Measurements from ENCODE around the gene RAD18.
A peak's percentile ranks its signal among the peaks of the same experiment; 100 is the strongest.

The RAD18 gene

DNA sequence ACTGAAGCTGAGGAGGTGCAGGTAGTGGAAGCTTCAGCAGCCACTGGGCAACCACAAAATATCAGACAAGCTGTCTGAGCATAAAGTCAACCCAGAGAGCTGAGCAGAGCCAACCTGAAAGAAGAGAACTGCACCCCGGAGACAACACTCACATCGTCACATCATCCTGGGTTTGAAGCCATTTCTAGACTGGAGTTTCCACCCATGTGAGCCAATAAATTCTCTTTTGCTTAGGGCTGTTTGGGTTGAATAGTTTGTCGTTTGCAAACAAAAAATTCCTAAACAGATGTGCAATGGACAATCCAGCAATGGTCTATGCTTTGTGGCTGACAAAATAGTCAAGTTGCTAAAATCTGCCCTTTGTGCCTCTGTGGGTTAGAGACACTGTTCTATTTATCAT is 15.3 kb upstream of the RAD18 start:
- DNase-seq (ENCODE audit: low spot score in 2 of 2) = no peak
- Mint-ChIP-seq H3K27ac (no peak overlapping the region), H3K9me3 (no peaks in the 10 kb centered on the region), H3K4me3 (no peak overlapping the region), H3K36me3 (no peaks in the 10 kb centered on the region), H3K4me1 (no peaks in the 10 kb centered on the region)
- ATAC-seq = no peak

DNA sequence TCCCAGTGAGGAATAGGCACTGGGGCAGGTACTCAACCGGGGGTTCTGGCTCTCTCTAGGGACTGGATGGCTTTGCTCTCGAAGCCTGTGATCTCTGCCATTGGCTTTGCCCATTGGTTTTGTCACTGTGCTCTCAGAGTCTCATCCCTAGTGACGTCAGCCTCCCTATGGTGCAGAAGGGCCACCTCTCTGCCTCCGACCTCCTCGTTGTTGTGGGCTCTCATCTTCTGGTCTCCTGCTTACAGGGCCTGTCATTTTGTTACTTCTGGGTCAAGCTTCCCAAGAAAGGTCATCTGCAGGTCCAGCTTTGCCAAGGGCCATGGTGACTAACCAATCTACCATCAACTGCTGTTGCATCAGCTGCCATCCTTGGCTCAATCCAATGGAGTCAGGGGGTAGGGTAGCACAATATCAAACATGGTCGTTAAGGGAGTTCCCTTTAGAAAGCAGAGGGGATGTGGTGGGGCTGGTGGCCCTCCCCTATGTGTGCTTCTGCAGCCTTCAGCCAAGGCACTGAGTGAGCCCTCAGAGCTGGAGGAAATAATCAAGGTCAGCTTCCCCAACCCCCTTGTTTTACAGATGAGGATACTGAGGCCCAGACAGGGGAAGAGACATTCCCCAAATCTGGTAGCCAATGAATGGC is 13.4 kb upstream of the RAD18 start:
- H3K9me3 Mint-ChIP-seq = no peaks in the 10 kb centered on the region
- no peaks in the 10 kb centered on the region for H3K36me3 Mint-ChIP-seq
- H3K27ac Mint-ChIP-seq = no peak overlapping the region
- DNase-seq (ENCODE audit: low spot score in 2 of 2) (no peak), ATAC-seq (no peak)
- no peak overlapping the region for H3K4me3 Mint-ChIP-seq
- no peaks in the 10 kb centered on the region for H3K4me1 Mint-ChIP-seq

DNA sequence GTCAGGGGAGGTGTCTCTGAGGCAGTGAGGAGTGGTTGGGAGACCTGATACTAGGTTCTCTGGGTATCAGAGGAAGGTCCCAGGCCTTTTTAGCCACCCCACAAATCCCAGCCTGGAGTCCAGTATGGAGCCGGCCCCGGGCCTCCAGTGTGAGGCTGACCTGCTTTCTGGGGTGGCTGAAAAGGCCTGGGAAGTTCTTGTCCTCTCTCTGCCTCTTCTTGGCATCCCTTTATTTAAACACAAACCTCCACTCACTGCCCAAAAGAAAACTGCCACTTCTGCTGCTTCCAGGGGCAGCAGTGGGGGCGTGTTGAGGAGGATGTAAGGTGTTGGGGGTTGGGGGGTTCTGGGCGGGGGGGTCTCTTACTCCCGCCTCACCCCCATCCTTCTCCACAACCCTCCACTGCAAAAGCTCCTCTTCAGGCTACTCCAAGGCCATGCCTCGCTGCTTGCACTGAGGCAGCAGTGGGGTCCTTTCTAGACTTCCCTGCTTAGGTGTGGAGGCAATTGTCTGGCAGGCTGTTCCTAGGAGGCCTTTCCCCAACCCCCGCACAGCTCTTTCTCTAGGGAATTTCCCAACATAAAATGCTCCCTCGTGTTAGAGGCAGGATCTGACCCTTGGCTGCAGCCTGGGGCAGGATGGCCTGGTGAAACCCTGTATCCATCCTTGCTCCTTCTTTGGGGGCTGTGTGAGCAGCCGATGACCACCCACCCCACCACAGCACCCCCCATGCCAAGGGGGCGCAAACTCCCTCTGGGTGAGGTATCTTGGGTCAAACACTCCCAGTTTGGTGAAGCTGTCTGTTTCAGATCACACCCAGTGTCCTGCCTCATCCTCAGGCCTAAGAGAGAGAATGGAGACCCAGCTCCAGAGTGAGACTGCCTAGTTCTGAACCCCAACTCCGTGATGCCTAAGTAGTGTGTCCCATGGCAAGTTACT is 12.1 kb upstream of the RAD18 start:
- Mint-ChIP-seq H3K4me3 (no peak overlapping the region), H3K36me3 (no peaks in the 10 kb centered on the region), H3K27ac (no peak overlapping the region), H3K9me3 (no peaks in the 10 kb centered on the region), H3K4me1 (peaks cover 5% of the 10 kb centered on the region)
- no peak for DNase-seq (ENCODE audit: low spot score in 2 of 2)
- no peak for ATAC-seq

DNA sequence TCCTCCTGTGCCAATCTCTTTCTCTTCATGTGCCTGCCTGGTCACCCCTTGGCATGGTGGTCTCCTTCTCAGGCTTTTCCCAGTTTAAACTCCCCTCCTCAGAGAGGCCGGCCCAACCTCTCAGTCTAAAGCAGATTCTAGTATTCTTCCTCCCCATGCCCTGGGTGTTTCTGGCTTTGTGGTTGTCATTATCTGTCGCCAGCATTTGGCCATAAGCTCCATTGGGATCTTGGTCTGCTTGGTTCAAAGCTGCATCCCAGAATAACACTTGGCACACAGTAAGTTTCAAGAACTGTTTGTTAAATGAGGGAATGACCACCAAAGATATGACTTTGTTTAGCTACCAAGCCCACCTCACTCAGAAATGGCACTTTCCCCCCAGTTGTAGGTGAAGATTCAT is 11.2 kb upstream of the RAD18 start:
- H3K4me3 Mint-ChIP-seq = no peak overlapping the region
- H3K4me1 Mint-ChIP-seq = peaks cover 5% of the 10 kb centered on the region
- H3K27ac Mint-ChIP-seq = no peak overlapping the region
- no peaks in the 10 kb centered on the region for H3K36me3 Mint-ChIP-seq
- DNase-seq (ENCODE audit: low spot score in 2 of 2) = no peak
- no peak for ATAC-seq
- H3K9me3 Mint-ChIP-seq = no peaks in the 10 kb centered on the region

DNA sequence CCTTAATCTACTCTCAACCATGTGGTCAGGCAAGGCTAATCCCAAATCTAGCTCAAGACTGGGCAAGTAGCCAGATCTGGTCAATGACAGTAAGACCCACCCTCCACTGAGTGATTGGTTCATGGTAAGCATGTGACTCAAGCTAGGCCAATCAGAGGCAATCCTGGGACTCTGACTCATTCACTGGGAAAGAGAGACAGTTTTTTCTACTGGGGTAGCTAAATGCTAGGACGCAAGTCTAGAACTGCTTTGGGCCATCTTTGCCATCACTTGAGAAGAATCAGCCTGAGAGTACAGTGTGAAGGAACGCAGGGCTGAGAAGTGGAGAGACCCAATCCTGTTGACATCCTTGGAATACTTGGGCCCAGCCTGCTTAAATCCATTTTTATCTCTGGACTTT is 9.4 kb upstream of the RAD18 start:
- Mint-ChIP-seq H3K4me1 (peaks cover 5% of the 10 kb centered on the region), H3K4me3 (no peak overlapping the region), H3K27ac (no peak overlapping the region), H3K9me3 (no peaks in the 10 kb centered on the region), H3K36me3 (no peaks in the 10 kb centered on the region)
- ATAC-seq = no peak
- no peak for DNase-seq (ENCODE audit: low spot score in 2 of 2)

DNA sequence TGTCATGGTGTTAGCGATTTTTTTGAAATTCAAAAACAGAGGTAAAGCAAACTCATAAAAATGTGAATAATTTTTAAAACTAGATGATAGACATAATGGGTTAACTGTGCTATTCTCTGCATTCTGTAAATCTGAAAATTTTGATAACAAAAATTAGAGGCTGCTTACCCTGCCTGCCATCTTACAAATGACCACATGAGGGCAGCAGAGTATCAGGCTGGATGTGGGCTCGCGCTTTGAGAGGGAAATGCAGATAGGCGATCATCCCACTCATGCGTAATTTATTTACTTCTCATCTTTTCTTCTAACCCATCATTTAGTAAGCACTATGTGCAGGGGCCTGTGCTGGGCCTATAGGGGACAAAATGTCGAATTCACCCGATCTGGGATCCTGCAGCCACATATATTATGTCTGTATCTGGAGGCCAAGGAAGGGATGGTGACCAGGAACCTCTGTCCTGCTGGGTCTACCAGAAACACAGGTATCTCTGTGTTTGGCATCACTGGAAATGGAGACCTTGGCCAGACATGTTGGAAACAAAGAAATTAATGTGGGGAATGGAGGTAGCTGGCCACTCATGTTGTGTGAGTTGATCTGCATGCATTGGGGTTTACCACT is 7.8 kb upstream of the RAD18 start:
- H3K4me1 Mint-ChIP-seq = peaks cover 5% of the 10 kb centered on the region
- peak; percentile 66 for ATAC-seq
- no peaks in the 10 kb centered on the region for H3K36me3 Mint-ChIP-seq
- DNase-seq (ENCODE audit: low spot score in 2 of 2) = peak; percentile 63 to 82
- H3K27ac Mint-ChIP-seq = no peak overlapping the region
- H3K9me3 Mint-ChIP-seq = no peaks in the 10 kb centered on the region
- H3K4me3 Mint-ChIP-seq = no peak overlapping the region

DNA sequence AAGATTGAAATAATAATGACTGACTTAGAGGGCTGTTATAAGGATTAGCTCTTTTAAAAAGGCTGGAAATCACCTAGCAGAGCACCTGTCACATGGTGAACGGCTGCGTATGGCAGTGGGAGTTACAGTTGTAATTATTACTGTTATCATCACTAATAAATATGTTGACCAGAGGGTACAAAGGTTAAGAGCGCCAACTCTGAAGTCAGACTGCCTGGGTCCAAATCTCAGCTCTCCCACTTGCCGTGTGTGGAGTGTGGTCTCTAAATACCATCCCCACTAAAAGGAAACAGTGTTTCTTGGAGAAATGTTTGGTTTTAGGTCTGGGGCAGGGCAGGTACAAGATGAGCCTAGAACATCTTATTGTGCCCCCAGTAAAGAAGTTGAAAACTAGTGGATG is 6.0 kb upstream of the RAD18 start:
- Mint-ChIP-seq H3K4me3 (no peak overlapping the region), H3K4me1 (peaks cover 5% of the 10 kb centered on the region), H3K36me3 (peaks cover under 1% of the 10 kb centered on the region), H3K27ac (no peak overlapping the region), H3K9me3 (no peaks in the 10 kb centered on the region)
- ATAC-seq (no peak), DNase-seq (ENCODE audit: low spot score in 2 of 2) (no peak)

DNA sequence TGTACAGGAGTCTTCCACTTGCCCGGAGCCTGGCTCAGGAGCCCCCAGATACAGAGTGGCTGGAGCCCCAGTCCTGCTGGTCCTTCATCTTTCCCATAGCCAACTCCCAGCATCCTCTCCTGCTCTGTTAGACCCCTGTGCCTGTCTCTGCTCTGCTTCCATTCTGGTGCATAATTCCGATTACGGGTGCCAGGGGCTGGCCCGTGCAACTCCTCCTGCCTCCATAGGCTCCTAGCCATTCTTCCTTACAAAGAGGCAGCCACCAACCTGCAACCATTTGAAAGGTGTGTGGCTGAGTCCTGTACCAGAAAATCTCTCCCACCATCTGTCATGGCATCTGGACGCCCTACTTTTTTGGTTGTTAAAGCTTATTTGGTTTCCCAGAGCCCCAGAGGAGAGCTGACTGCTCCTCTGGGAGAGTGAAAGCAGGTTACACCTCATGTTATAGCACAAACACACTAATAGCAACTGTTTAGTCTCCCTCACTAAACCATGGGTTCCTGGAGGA is 5.2 kb upstream of the RAD18 start:
- no peak overlapping the region for H3K4me3 Mint-ChIP-seq
- ATAC-seq (no peak), DNase-seq (ENCODE audit: low spot score in 2 of 2) (no peak)
- H3K9me3 Mint-ChIP-seq = no peaks in the 10 kb centered on the region
- H3K4me1 Mint-ChIP-seq = peaks cover 7% of the 10 kb centered on the region
- no peak overlapping the region for H3K27ac Mint-ChIP-seq
- H3K36me3 Mint-ChIP-seq = peaks cover 9% of the 10 kb centered on the region

DNA sequence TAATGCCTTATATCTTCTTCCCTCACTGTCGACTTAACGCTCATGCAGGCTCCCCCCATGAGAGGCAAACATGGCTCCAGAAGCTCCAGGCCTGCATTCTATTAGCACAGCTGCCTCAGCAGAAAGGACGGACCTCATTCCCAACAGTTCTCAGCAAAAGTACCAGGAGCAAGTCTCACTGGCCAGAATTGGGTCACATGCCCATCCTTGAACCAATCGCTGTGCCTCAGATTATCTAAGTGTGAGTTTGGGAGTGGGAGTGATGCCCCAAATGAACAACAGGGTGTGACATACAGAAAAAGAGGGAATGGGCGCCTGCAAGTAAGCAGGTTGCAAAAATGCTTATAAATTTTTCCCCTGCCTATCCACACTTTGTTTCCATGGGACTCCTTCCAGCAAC is 4.3 kb upstream of the RAD18 start:
- Mint-ChIP-seq H3K4me1 (peaks cover 12% of the 10 kb centered on the region), H3K9me3 (no peaks in the 10 kb centered on the region), H3K27ac (no peak overlapping the region), H3K36me3 (peaks cover 18% of the 10 kb centered on the region), H3K4me3 (no peak overlapping the region)
- DNase-seq (ENCODE audit: low spot score in 2 of 2) (no peak), ATAC-seq (no peak)

DNA sequence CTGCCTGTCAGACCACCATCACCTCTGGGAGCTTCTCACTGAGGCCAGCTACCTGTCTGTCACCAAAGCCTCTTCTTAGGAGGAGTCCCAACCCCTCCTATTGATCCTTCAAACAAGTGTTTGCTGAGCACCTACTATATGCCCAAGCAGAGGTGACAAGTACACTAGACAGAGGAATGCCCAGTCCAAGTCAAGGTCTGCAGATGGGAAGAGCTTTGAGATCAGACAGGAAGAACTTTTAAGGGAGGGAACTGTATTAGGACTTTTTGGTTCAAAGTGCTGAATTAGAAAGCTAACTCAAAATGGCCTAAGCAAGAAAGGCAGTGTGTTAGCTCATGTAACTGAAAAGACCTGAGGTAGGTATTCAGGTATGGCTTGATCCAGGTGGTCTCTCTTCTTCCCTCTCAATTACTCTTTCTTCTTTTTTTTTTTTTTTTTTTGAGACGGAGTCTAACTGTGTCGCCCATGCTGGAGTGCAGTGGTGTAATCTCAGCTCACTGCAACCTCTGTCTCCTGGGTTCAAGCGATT is 3.6 kb upstream of the RAD18 start:
- Mint-ChIP-seq H3K4me3 (no peak overlapping the region), H3K4me1 (peaks cover 19% of the 10 kb centered on the region), H3K27ac (no peak overlapping the region), H3K9me3 (no peaks in the 10 kb centered on the region), H3K36me3 (peaks cover 21% of the 10 kb centered on the region)
- ATAC-seq = no peak
- no peak for DNase-seq (ENCODE audit: low spot score in 2 of 2)

DNA sequence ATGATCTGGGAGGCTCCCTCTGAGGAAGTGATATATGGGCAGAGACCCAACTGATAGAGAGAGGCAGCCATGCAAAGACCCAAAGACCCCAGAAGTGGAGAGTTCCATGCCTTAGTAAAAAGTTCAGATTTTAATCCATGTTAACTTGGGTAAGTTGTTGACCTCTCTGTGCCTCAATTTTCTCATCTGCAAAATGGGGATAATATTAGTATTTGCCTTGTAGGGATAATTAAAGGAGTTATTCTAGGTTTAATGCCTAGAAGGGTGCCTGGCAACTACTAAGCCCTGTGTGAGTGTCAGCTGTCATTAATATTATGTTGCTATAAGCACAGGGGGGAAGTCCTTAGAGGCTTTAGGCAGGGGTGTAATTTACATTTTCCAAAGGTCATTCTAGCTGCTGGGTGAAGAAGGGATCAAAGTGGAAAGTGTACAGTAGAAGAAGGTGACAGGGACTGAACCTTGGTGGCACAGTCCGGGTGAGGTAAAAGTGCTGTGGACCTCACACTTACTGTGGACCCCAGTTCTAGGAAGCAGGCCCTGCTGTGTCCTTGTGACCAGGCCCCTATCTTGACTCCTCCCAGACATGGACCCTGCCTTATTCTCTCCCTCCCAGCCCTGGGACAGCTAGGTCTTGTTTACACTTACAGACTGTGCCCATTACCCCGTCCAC is 3.0 kb upstream of the RAD18 start:
- ATAC-seq (no peak), DNase-seq (ENCODE audit: low spot score in 2 of 2) (no peak)
- peaks cover 21% of the 10 kb centered on the region for H3K4me1 Mint-ChIP-seq
- H3K9me3 Mint-ChIP-seq = no peaks in the 10 kb centered on the region
- H3K36me3 Mint-ChIP-seq = peaks cover 24% of the 10 kb centered on the region
- H3K4me3 Mint-ChIP-seq = no peak overlapping the region
- no peak overlapping the region for H3K27ac Mint-ChIP-seq

DNA sequence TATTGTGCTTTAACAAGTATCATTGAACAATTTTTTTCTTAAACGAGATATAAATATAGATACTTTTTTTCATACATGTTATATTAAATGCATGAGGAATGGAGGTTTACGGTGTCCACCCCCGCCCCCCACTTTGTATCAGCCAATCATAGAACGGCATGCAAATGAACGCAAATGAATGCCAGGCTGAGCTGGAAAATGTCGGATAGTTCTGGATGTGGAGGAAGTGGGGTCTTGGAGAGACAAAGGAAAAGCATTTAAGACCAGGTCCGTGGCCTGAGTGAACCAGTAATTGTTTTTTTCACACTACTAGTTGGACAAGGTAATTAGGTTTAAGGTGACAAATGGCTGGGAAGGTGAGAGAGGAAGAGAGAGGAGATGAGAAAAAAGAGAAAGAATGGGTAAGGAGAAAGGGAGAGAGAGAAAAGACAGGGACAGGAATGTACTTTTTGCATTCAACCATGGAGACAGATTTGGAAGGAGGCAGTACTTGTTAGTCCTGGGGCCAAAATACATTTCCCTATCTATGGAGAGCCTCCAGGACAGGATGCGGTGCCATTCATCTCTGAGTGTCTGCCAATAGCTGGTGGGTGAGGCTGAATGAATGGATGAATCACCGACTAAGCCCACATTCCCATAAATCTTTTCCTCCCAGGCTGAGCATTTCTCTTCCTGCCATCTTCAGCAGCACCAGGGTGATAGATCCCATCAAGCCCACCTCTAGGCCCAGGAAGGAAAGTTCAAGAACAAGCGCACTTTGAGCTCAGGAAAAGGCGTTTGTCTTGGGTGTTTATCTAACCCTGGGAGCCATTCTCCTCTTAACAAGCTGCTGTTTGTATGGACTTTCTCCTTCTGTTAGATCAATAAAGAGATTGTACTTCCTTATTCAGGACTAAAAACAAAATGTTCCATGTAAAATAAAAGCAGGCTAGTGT is 1.4 kb upstream of the RAD18 start:
- no peak for DNase-seq (ENCODE audit: low spot score in 2 of 2)
- H3K27ac Mint-ChIP-seq = peak overlapping the region; percentile 98
- H3K4me3 Mint-ChIP-seq = peak overlapping the region; percentile 97
- peaks cover 25% of the 10 kb centered on the region for H3K4me1 Mint-ChIP-seq
- no peaks in the 10 kb centered on the region for H3K9me3 Mint-ChIP-seq
- no peak for ATAC-seq
- H3K36me3 Mint-ChIP-seq = peaks cover 39% of the 10 kb centered on the region

DNA sequence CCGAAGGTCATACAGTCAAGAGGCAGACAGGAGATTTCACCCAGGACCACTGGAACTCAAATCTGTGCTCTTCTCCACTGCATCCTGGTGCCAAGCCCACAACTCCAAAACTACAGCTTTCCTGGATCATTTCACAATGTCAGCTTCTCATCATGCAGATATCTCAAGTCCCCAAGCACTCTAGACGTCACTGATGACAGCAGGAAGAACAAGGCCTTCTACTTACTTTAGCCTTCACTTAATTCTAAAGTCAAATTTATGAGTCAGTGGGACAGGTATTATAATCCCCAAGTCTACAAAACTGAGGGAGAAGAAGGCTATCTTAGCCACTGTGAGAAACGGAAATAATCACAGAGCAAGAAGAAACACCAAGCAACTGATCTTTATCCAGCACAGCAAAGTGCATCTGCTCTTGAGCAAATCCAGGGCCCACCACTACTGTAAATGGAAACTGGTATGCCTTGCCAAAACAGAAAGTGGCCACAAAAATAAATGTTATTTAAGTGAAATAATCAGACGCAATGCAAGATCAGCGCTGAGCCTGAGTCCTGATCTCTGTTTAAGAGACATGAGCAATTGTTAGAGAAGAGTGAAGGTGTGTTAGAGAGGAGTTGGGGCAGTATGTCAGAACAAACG is 928 bp downstream of the RAD18 start:
- Mint-ChIP-seq H3K9me3 (no peaks in the 10 kb centered on the region), H3K4me3 (peak overlapping the region; percentile 97), H3K4me1 (peaks cover 31% of the 10 kb centered on the region), H3K27ac (peak overlapping the region; percentile 98), H3K36me3 (peaks cover 62% of the 10 kb centered on the region)
- ATAC-seq (no peak), DNase-seq (ENCODE audit: low spot score in 2 of 2) (no peak)

DNA sequence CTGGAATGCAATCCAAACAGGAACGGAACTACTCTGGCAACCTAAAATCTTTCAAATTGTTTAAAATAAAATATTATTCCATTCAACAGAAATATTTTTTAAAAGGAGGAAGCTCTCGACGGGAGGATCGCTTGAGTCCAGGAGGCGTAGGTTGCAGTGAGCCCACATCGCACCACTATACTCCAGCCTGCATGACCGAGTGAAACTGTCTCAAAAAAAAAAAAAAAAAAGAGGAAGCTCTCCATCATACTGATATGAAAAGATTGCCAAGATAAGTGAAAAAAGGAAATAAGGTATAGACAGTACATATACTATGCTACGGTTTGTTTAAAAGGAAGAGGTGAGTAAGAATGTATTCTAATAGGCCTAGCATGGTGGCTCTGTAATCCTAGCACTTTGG is 3.6 kb downstream of the RAD18 start:
- H3K4me3 Mint-ChIP-seq = no peak overlapping the region
- no peak for DNase-seq (ENCODE audit: low spot score in 2 of 2)
- H3K4me1 Mint-ChIP-seq = peaks cover 35% of the 10 kb centered on the region
- H3K9me3 Mint-ChIP-seq = no peaks in the 10 kb centered on the region
- H3K36me3 Mint-ChIP-seq = peaks cover 77% of the 10 kb centered on the region
- no peak overlapping the region for H3K27ac Mint-ChIP-seq
- no peak for ATAC-seq

Data from stimulated activated effector memory CD8-positive, alpha-beta T cell treated with anti-CD3 and anti-CD28 coated beads, Interleukin-12 subunit alpha, Interleukin-12 subunit beta, amount 100 ng/mL, for 72 hours (primary cell).